UCSD-AML1 (cell line): ENCODE measurements around the gene DENND2A.
"Not testable (repeated sequence)": the region's sequence is repeated elsewhere in the genome, so short reads cannot be mapped to it uniquely, and the experiment has no call there.

ENCODE experiments used
- DNase-seq: peaks from one replicate; lab custom pipeline; 2025; ENCODE audit not compliant: unreplicated experiment; lab: John Stamatoyannopoulos, UW

The DENND2A gene

GRCh38 chr7:140650367-140650766, 9.8 kb upstream of the DENND2A start:
- DNase-seq: no peak

GRCh38 chr7:140649556-140650205, 9.1 kb upstream of the DENND2A start:
- DNase-seq: no peak

GRCh38 chr7:140646931-140647647, 6.5 kb upstream of the DENND2A start:
- peak; percentile 10 for DNase-seq

- no peak for DNase-seq
These were observed 4.7 kb upstream of the DENND2A start for GRCh38 chr7:140645166-140645900.

- DNase-seq: not testable (repeated sequence)
These were observed 4.1 kb upstream of the DENND2A start for GRCh38 chr7:140644761-140645160.

GRCh38 chr7:140643416-140643815, 2.8 kb upstream of the DENND2A start:
- no peak for DNase-seq

GRCh38 chr7:140641524-140642195, 1.0 kb upstream of the DENND2A start:
- no peak for DNase-seq

GRCh38 chr7:140640060-140640637, 464 bp downstream of the DENND2A start:
- no peak for DNase-seq

GRCh38 chr7:140639366-140640053, 1.1 kb downstream of the DENND2A start:
- no peak for DNase-seq

GRCh38 chr7:140638173-140638791, 2.3 kb downstream of the DENND2A start:
- DNase-seq: no peak

GRCh38 chr7:140637400-140637799, 3.2 kb downstream of the DENND2A start:
- no peak for DNase-seq

GRCh38 chr7:140635816-140636215, 4.8 kb downstream of the DENND2A start:
- no peak for DNase-seq

GRCh38 chr7:140635345-140635744, 5.3 kb downstream of the DENND2A start:
- DNase-seq: no peak

- no peak for DNase-seq
These were observed 9.0 kb downstream of the DENND2A start for GRCh38 chr7:140631602-140632001.

- no peak for DNase-seq
These were observed 9.6 kb downstream of the DENND2A start for GRCh38 chr7:140631021-140631420.

GRCh38 chr7:140625908-140626868, 14.4 kb downstream of the DENND2A start:
- no peak for DNase-seq

GRCh38 chr7:140625192-140625558, 15.4 kb downstream of the DENND2A start:
- not testable (repeated sequence) for DNase-seq

- DNase-seq: no peak
These were observed 16.0 kb downstream of the DENND2A start for GRCh38 chr7:140624392-140625191.
